Nucleus accumbens (tissue), 56 donors: ENCODE results near the gene CAPNS2.

Experiments used
- DNase-seq, 56 donors: peaks; one replicate each; lab custom pipeline; 2025; lab: John Stamatoyannopoulos, UW

Gene CAPNS2

GRCh38 chr16:55566432-55567175, at the start of gene CAPNS2:
CAPNS2 (plus strand) TSS chr16:55566684; CDS start chr16:55566757, 73 bp downstream.
- no peak for DNase-seq

- no peak for DNase-seq
Measured at GRCh38 chr16:55521792-55522191, 44.7 kb upstream of the CAPNS2 start.

- DNase-seq, result no peak
Measured at GRCh38 chr16:55526441-55526840, 40.0 kb upstream of the CAPNS2 start.

- no peak for DNase-seq
Measured at GRCh38 chr16:55527885-55528284, 38.6 kb upstream of the CAPNS2 start.

- no peak for DNase-seq
Measured at GRCh38 chr16:55529018-55529417, 37.5 kb upstream of the CAPNS2 start.

- DNase-seq, result no peak
Measured at GRCh38 chr16:55530316-55530856, 36.1 kb upstream of the CAPNS2 start.

- DNase-seq, result no peak
Measured at GRCh38 chr16:55532227-55532626, 34.3 kb upstream of the CAPNS2 start.

- DNase-seq, result no peak
Measured at GRCh38 chr16:55534756-55535155, 31.7 kb upstream of the CAPNS2 start.

- DNase-seq, result no peak
Measured at GRCh38 chr16:55539049-55539448, 27.4 kb upstream of the CAPNS2 start.

- no peak for DNase-seq
Measured at GRCh38 chr16:55539488-55539887, 27.0 kb upstream of the CAPNS2 start.

- DNase-seq, result no peak
Measured at GRCh38 chr16:55540221-55540620, 26.3 kb upstream of the CAPNS2 start.

GRCh38 chr16:55542459-55543082, 23.9 kb upstream of the CAPNS2 start:
- no peak for DNase-seq

GRCh38 chr16:55543472-55543871, 23.0 kb upstream of the CAPNS2 start:
- no peak for DNase-seq

GRCh38 chr16:55552621-55553020, 13.9 kb upstream of the CAPNS2 start:
- DNase-seq, result no peak

GRCh38 chr16:55555436-55555835, 11.0 kb upstream of the CAPNS2 start:
- no peak for DNase-seq

GRCh38 chr16:55557186-55557585, 9.3 kb upstream of the CAPNS2 start:
- no peak for DNase-seq

GRCh38 chr16:55559233-55559632, 7.3 kb upstream of the CAPNS2 start:
- no peak for DNase-seq

- DNase-seq, result no peak
Measured at GRCh38 chr16:55559933-55560516, 6.5 kb upstream of the CAPNS2 start.

GRCh38 chr16:55561319-55561848, 5.1 kb upstream of the CAPNS2 start:
- no peak for DNase-seq

GRCh38 chr16:55562936-55563335, 3.5 kb upstream of the CAPNS2 start:
- no peak for DNase-seq

- DNase-seq, result no peak
Measured at GRCh38 chr16:55563797-55564196, 2.7 kb upstream of the CAPNS2 start.
